GM12891 (cell line): ENCODE measurements around the gene DNAH8.

ENCODE experiments used
- POLR2A ChIP-seq: IDR thresholded peaks from 2 replicates; pipeline ENCODE4 v1.6.1; 2011; ENCODE audit warnings: low read depth, low read length, control low read depth
- POLR2AphosphoS5 ChIP-seq: IDR thresholded peaks from 2 replicates; pipeline ENCODE4 v1.6.1; 2011; ENCODE audit warnings: low read depth, low read length, control low read depth
- POU2F2 ChIP-seq: IDR thresholded peaks from 2 replicates; pipeline ENCODE4 v1.6.1; 2011; ENCODE audit warnings: low read depth, mild to moderate bottlenecking, control low read depth, low read length, moderate library complexity
- SPI1 ChIP-seq: IDR thresholded peaks from 2 replicates; pipeline ENCODE4 v1.6.1; 2011; ENCODE audit warnings: low read depth, low read length, control low read depth
- TAF1 ChIP-seq: IDR thresholded peaks from 2 replicates; pipeline ENCODE4 v1.6.1; 2011; ENCODE audit warnings: low read depth, low read length, control low read depth

DNA sequence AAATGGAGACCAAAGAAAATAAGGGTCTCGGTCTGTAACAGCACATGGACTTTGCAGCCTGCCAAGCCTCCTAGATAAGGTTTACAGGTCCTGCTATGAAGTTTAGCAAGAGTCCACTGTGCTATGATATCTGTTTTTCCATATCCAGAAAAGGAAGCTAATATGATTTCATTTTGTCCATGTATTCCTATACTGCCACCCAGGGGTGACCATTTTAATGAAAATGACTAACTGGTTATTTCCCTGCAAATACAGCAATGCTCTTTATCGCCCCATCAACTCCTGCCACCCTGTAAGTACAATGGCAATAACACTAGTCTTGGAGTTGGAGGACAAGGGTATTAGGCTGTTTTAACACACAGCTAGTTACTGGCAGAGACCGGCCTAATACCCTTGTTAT lies 218.3 kb downstream of the DNAH8 start:
- TF ChIP-seq TAF1 = no peak
- no peak for TF ChIP-seq POLR2AphosphoS5
- no peak for TF ChIP-seq POLR2A
- no peak for TF ChIP-seq POU2F2
- no peak for TF ChIP-seq SPI1
